Stimulated activated CD4-positive, alpha-beta T cell treated with anti-CD3 and anti-CD28 coated beads, Interleukin-1b, Interleukin-23, amount 100 ng/mL, for 24 hours (primary cell): Measurements from ENCODE around the gene ADGRB3.

Experiments
- DNase-seq, 4 experiments: peaks; one replicate each; pipeline ENCODE4 v3.0.0-alpha.2; 2020; ENCODE audit warnings: low read depth in 4 of 4, low spot score in 1 of 4

Gene ADGRB3

GRCh38 chr6:69026243-69026642, 391.2 kb downstream of the ADGRB3 start:
- no peak for DNase-seq

GRCh38 chr6:69026715-69027114, 391.6 kb downstream of the ADGRB3 start:
- no peak for DNase-seq

DNA sequence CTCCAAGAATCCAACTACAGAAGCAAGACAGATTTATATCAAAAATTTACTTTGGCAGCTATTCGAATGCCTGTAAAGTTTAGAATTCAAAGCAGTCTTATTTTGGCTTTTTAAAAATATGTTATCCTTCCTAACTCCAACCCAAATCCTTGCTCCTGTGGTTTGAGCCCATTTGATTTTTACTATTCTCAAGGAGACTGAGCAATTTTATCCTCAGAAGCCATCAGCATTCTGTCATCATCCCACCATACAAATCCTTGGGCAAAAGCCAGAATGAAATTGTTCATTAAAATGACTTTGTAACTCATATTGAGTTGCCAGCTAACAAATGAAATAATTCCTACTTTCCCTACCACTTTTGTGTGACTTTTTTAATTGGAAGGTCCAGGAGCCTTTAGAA, 392.8 kb downstream of the ADGRB3 start:
- DNase-seq, result no peak

DNA sequence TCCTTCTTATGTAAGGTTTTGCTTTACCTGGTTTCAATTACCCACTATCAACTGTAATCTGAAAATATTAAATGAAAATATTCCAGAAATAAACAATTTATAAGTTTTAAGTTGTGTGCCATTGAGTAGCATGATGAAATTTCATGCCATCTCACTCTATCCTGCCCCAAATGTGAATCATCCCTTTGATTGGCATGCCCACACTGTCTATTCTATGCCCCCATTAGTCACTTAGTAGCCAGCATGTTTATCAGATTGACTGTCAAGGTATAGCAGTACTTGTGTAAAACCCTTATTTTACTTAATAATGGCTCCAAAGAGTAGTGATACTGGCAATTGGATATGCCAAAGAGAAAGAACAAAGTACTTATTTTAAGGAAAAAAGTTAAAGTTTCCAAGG, 403.8 kb downstream of the ADGRB3 start:
- DNase-seq, result no peak

- DNase-seq, result no peak
Measured at GRCh38 chr6:69042297-69042696, 407.2 kb downstream of the ADGRB3 start.

DNA sequence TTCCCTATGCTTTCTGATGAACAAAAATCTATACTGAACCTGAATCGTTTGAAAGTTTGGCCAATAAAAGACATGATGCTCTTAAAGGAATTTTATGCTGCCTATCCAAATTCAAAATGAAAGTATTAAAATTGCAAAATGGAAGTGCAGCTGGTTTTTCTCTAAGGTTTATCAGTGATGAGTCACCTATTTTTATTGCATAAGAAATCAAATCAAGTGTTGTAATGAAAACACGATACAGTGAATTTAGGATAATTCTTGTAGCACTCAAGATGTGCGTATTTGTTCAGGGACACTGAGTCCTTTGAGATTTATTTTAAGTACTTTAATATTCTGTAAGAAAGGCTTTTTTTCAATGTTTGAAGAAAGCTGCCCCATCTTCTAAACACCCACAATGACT, 409.5 kb downstream of the ADGRB3 start:
- DNase-seq, result no peak

- DNase-seq, result no peak
Measured at GRCh38 chr6:69059413-69059812, 424.3 kb downstream of the ADGRB3 start.

DNA sequence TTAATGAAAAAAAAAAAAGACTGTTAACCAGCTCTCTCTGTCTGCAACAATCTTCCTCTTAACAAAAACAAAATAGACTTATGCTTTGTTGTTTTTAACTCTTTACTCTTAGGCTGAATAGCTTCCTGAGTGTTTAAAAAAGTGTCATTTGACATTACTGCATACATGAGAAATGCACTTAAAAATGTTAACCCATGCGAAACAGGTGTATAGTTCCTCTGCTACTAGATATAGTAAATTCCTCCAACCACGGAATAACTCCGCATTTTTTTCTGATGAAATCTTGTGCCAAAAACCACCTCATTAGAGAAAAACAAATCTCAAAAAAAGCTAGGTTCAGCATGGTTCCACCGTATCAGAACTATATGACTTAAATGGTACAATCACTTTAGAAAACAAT, 426.0 kb downstream of the ADGRB3 start:
- no peak for DNase-seq

DNA sequence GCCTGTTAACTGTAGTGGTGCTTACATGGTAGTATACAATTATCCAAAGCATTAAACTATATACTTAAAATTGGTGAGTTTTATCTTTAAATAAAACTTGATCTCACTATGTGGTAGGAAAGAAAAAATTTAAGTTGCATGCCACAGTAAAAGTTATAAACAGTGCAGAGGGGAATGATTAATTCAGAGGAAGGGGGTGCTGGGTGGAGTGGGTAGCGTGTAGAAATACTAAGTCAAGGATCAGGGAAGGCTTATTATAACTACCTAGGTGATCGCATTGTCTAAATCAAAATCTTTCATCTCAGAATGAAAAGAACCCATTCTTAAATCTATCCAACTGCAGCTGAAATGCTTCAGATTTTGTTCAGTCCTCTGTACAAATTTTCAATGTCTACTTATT, 428.3 kb downstream of the ADGRB3 start:
- no peak for DNase-seq

- DNase-seq, result no peak
Measured at GRCh38 chr6:69064226-69064625, 429.1 kb downstream of the ADGRB3 start.

DNA sequence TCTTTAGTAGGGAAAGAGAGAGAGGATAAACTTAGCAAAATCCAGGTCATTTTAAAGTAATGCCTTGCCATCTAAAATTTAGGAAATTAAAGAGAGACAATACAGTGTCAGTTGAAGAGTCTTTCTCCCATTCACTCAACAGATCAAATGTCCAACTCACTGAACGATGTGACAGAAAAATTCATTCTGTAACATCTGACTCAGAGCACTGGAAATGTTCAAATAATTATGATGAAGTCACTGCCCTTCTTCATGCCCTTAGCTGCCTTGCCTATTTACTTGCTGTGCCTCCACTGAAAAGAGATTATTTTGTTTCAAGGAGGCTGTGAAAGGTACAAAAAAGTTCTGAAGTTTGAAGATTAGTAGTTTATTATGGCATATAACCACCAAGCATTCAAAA, 434.8 kb downstream of the ADGRB3 start:
- DNase-seq, result no peak

DNA sequence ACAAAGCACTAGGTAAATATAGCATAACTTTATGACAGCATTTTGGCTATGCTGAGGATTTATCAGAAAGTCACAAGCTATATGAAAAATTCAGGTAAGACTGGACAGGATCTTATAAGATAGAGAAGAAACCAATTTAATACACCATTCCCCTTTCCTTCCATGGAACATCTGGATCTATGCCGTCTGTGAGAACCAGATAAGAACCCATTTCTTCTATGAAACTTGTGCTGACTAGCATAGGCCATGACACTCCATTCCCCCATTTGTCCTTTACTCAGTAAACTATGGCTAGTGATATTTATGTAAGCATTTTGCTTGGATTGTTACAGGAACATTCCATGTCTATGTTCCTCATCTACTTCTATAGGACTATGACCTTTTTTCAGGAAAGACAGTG, 437.7 kb downstream of the ADGRB3 start:
- no peak for DNase-seq

- DNase-seq, result no peak
Measured at GRCh38 chr6:69084746-69085335, 449.8 kb downstream of the ADGRB3 start.

DNA sequence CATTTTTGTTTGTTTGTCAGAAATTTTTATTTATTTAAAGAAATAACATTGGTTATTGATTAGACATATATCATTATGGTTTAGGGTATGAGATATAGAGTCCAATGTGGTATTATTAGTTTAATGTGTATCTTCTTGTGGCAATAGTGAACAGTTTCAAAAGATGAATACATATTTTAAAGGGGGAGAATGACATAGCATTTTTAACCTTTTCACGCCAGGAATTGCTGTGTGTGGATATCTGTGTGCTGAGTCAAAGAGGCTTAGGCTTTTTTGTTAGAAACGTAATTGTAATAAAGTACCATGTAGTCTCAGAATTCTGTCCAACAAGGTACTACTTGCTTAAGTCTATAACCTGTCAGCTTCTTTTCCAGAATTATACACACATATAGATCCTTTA, 451.6 kb downstream of the ADGRB3 start:
- DNase-seq, result no peak

GRCh38 chr6:69089539-69089938, 454.5 kb downstream of the ADGRB3 start:
- DNase-seq, result no peak

- no peak for DNase-seq
Measured at GRCh38 chr6:69090132-69090531, 455.1 kb downstream of the ADGRB3 start.

DNA sequence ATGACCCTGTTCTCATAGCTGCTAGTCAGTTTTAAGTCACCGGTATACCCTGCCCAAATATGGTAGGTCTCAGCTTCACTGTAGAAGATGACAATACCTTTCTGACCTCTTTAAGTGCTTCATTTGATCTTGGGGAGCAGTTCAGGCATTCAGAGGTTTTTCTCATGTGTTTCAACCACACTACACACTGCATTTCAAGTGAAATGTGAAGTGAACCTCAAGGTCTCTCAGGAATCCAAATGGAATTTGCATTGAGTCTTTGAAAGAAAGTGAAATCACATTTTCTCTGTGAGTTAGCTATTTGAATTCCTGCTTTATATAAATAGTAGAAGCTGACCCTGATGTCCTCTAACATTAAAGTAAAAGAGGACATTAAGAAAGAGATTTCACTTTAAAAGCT, 461.6 kb downstream of the ADGRB3 start:
- no peak for DNase-seq

- DNase-seq, result no peak
Measured at GRCh38 chr6:69097948-69098347, 462.9 kb downstream of the ADGRB3 start.

DNA sequence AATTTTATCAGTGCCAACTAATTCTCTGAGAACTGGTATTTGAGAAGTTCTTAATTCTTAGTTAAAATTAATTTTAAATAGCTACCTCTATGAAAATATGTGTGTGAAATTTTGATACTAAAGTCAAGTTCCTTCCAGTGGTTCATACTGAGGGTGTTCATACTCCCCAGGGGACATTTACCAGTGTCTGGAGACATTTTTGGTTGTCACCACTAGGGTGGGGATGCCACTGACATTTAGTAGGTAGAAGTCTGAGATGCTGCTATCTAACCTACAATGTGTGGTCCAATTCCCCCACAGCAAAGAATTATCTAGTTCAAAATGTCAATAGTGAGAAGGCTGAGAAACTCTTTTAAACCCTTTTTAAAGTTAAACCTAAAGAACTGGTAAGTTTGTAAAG, 463.8 kb downstream of the ADGRB3 start:
- no peak for DNase-seq

GRCh38 chr6:69100772-69101171, 465.7 kb downstream of the ADGRB3 start:
- DNase-seq, result no peak

GRCh38 chr6:69102416-69102815, 467.3 kb downstream of the ADGRB3 start:
- DNase-seq, result no peak

GRCh38 chr6:69105288-69105687, 470.2 kb downstream of the ADGRB3 start:
- no peak for DNase-seq

DNA sequence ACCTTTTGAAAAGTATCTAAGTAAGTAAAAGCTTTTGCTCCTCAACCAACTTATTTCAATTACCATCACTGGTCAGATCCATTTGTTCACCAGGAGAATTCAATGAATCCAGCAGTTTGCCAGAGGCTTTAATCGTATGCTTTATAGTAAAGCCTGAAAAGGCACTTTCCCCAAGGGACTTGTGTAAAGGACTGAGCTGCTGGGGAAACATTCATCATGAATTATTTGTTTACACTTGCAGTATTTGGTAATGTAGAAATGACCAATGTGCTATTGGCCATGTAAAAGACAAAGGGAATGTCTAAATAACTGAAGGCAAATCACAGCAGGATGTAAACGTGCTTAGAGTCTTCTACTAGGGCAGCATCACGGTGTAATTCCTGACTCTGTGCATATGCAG, 471.4 kb downstream of the ADGRB3 start:
- DNase-seq, result no peak

- DNase-seq, result no peak
Measured at GRCh38 chr6:69111301-69111700, 476.2 kb downstream of the ADGRB3 start.
